Fibroblast of peridontal ligament (primary cell): ENCODE measurements around the gene FHL1.

Source experiments
- DNase-seq: peaks from one replicate; pipeline ENCODE4 v3.0.0-alpha.2; 2010; ENCODE audit errors: extremely low read depth

Gene FHL1

DNA sequence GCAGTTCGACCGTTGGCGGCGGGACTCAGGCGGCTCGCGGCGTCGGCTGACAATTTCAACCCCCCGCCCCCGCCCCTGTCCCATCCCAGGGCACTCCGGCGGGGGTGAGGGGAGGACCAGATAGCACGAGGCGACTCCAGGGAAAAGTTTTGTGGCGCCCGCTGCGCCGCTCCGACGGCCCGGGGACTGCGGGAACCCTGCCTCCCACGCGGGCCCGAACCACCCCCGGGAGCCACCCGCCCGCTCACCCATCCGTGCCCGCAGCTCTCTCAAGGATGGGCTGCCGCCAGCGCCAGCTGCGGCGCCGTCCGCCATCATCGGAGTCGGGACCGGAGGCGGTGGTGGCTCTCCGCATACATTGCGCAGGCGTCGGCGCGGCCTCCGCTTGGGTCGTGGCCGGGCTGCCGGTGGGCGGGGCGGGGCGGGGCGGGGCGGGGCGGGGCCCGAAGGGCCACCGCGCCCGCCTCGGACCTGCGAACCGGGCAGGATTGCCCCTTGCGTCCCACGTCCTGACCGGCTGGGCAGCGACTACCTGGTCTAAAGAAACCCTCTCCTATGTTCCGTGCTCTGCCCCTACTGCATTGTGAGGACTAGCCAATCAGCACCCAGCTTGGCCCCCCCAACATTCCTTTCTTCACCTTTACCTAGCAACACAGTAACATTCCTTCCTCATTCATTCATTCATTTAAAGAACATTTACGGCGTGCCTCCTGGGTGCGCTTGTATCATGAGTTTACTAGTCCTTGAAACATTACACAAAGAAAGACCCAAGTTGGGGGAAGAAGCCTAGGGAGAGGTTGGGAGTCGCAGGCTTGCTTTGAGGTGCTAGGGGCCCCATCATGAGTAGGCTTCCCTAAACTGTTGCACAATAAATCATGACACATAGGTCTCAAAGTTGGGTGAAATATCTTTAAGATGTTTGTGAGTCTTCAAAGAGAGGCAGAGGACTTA is 104.0 kb downstream of the FHL1 start, which contains the start of gene MAP7D3:
Gene MAP7D3, minus strand, starts transcription at position 360 of the 951 bp plus-strand sequence. Its CDS starts 42 bp downstream, at position 318.
- DNase-seq: peak; percentile 35

DNA sequence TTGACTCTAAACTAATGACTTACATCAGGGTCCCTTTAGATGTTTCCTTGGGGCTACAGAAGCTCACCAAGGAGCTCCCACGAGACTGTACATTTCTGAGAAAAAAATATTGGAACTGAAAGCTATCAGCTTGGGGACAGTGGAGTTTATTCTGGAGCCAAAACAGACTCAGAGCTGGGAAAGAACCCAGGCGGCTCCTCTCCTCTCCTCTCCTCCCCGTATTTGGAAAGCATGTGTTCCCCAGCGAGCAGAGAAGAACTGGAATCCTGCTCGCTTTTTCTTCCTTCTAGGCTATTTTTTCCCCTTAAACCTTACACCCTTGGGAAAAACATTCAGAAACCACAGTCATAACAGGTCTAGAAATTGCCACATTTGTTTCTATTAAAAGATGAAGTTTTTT is 108.2 kb downstream of the FHL1 start:
- DNase-seq: peak; percentile 51

DNA sequence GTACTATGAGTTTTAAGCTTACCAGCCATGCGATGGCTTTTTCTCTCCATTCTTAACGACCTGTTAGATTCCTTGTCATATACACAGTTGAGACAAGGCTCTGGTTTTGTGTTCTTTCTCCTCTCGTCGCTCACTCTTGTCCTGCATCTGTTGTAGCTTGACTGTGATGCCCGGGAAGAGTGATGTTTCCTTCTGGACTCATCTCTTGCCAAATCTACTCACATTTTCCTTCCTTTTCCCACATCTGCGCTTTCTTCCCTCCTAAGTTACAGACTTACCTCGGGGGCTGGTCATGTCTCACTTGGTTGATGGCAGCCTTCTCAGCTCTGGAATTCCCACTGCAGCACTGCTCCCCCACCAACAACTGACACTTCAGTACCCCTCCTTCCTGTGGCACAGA is 108.7 kb downstream of the FHL1 start:
- DNase-seq: no peak

DNA sequence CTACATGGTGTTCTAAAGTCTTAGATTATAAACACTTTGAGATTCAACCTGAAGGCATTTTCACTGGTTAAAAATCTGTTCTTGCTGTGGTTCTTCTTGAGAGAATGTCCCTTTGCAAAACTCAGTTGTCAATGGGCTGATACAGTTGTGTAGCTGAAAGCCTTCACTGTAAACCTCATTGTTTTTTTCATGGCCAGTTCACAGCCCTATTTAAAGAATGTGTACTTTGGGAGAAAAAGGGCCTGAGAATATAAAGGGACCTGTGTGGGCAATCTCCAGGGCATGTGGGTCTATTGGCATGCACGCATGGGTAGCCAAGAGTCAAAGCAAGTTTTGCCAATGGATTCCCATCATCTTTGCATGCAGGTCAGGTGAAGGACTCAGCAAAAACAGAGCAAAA is 111.6 kb downstream of the FHL1 start:
- DNase-seq: no peak

DNA sequence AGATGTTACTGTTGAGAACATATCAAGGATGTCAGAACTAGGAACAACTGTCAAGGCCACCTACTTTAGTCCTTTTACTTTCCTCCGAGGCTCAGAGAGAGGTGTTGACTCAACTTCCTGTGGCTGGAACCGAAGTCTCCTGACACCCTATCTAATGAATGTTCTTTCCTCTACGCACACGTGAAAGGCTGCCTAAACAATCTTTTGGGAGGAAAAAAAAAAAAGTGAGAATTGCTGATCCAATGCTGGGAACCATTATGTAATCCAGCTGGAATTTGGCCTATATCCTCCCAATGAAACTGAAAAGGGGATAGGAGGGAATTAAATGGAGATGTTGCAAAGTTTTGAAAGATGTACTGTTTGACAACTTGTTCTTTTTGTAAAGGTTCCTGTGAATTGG is 112.2 kb downstream of the FHL1 start:
- DNase-seq: peak; percentile 64

DNA sequence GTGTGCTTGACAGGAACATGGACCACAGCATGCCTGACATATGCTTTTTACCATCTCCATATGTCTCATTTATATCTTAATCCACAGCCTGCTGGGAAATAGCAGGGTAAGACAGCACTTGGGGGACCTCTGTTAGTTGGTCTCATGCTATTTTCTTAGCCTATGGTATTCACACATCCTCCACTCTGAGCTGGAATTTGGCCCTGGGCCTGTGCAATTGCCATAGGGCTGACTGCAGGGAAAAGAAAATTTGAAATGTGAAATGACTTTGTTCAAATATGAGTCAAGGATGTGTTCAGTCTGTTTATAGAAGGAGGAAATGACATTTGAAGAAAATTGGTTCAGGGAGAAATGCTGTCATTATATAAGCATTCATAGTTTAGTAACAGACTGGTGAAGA is 113.4 kb downstream of the FHL1 start:
- peak; percentile 85 for DNase-seq
